ENCODE measurements around the gene ADORA2B.

DNA sequence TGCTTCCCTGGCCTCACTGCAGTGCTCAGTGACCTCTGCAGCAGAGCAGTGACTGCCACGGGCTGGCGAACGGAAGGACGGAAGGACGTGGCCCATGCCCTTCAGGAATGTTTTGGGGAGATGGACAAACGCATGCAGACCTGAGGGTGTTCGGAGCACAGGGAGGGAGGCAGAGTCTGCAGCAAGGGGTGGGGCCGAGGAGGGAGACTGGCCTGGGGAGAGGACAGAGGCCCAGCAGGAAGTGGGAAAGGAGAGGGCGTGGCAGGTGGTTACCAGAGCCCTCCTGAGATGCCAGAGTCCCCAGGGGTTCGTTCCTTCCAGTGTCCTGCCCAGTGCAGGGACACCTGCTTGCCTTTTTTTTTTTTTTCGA lies 21.9 kb downstream of the ADORA2B start:
- TF ChIP-seq CTCF (IDR thresholded peaks at IDR 0.05; ENCODE audit: control extremely low read depth in 1 of 3, insufficient read depth in 1 of 3, low read depth in 1 of 3, low read length in 3 of 3) (no peak), CHD2 (IDR thresholded peaks at IDR 0.05; ENCODE audit: low read length) (no peak), TAF1 (IDR thresholded peaks at IDR 0.05; ENCODE audit: low read depth, low read length) (no peak; the same call in 1 of the 2 replicates), EGR1 (IDR thresholded peaks at IDR 0.05; ENCODE audit: borderline replicate concordance, low read depth, low read length) (no peak), MAX (IDR thresholded peaks at IDR 0.05) (no peak; the same call in 1 of the 2 replicates), POLR2A (IDR thresholded peaks at IDR 0.05; ENCODE audit: control extremely low read depth in 1 of 2, low read depth in 2 of 2, low read length in 2 of 2) (peak; percentile 17 to 74; a peak in 2 of 3 replicates), RXRA (IDR thresholded peaks at IDR 0.05; ENCODE audit: insufficient read depth, low read depth, low read length) (no peak), FOSL1 (IDR thresholded peaks at IDR 0.05; ENCODE audit: insufficient read depth, low read depth, low read length) (no peak), SIN3A (conservative IDR thresholded peaks at IDR 0.05 in 1 of 2, IDR thresholded peaks at IDR 0.05 in 1 of 2; ENCODE audit: low read depth in 1 of 2, low read length in 2 of 2) (no peak), CREB1 (IDR thresholded peaks at IDR 0.05) (no peak)
- TF ChIP-seq, protein P1, sequence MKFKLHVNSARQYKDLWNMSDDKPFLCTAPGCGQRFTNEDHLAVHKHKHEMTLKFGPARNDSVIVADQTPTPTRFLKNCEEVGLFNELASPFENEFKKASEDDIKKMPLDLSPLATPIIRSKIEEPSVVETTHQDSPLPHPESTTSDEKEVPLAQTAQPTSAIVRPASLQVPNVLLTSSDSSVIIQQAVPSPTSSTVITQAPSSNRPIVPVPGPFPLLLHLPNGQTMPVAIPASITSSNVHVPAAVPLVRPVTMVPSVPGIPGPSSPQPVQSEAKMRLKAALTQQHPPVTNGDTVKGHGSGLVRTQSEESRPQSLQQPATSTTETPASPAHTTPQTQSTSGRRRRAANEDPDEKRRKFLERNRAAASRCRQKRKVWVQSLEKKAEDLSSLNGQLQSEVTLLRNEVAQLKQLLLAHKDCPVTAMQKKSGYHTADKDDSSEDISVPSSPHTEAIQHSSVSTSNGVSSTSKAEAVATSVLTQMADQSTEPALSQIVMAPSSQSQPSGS (IDR thresholded peaks at IDR 0.05; ENCODE audit: low read length): no peak
